GM18508 (cell line): ENCODE data around the gene LGI4.
"Not testable (repeated sequence)": the region's sequence is repeated elsewhere in the genome, so short reads cannot be mapped to it uniquely, and the experiment has no call there.

ENCODE experiments used
- ATAC-seq: cut with Tn5 transposase; IDR thresholded peaks from one replicate; pipeline ENCODE4 v1.9.1; 2021; ENCODE audit warnings: moderate number of reproducible peaks; ENCODE audit not compliant: insufficient read depth, unreplicated experiment

LGI4 gene

DNA sequence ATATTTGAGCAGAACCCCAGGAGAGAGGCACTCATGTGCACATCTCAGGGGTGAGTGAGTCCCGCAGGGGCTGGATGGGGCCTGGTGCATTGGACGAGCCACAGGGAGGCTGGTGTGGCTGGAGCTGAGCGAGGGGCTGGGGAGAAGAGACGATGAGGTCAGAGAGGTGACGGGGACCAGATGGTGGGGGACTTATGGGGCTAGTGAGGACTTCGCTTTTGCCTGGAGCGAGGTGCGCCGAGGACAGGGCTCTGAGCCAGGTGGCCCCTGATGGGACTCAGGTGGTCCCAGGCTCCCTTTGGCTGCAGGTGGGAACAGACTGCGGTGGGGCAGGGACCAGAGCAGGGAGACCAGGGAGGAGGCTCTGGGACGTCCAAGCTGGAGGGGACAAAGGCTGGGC is 26.1 kb downstream of the LGI4 start:
- no peak for ATAC-seq

DNA sequence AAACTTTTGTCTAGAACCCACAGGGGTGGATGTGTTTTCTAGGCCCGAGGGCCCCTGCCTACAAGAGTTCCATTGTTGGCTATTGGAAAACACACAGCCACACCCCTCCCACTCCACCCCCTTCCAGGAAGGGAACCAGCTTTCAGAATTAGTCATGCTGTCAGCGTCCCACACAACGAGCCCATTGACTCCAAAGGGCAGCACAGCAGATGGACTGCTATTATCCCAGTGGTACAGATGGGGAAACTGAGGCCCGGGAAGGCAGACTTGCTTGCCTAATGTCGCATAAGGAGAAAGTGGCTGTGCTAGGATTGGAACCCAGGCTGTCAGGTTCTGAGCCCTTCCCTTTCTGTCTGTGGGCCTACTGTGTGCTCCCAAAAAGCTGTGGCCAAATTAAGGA is 27.3 kb downstream of the LGI4 start:
- ATAC-seq = no peak

DNA sequence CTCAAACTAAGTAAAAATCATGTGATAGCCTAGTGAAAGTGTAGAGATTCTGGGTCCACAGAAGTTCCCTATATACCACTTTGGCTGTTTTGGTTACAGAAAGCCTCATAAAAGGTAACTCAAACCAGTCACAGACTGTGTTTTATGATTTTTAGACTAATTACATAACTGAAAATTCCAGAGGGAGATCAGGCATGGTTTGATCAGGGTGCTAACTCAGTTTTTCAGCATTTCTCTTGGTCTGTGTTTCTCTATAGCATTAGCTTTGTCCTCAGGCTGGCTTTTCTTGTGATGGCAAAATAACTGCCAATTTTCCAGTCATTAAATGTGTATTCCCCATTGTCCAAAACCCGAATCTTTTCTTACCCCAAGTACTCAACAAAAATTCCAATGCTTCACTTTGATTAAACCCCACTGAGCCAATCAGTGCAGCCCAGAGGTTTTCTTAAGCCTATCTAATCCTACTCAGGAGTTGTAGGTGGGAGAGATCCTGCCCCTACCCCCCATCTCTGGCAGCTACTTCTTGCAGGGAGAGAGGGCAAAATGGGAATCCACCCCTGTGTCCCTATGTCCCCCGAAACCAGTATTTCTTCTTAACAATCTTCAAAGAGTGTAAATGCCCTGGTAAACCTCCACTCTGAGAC is 27.8 kb downstream of the LGI4 start:
- no peak for ATAC-seq

DNA sequence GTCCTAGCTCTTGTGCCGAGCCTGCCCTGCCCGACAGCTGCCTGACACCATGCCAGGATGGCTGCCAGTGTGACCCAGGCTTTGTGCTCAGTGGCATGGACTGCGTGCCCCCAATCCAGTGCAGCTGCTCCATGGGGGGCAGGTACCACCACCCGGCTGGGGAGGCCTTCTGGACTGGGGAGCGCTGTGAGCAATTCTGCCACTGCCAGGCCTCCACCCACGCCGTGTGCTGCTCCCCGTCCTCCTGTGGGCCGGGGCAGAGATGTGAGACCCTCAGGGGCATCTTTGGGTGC is 28.6 kb downstream of the LGI4 start:
- no peak for ATAC-seq

- ATAC-seq = no peak
These were observed 29.2 kb downstream of the LGI4 start for GRCh38 chr19:35105411-35106290.

GRCh38 chr19:35105047-35105410 is 29.8 kb downstream of the LGI4 start:
- no peak for ATAC-seq

GRCh38 chr19:35104361-35104760 is 30.5 kb downstream of the LGI4 start:
- no peak for ATAC-seq

DNA sequence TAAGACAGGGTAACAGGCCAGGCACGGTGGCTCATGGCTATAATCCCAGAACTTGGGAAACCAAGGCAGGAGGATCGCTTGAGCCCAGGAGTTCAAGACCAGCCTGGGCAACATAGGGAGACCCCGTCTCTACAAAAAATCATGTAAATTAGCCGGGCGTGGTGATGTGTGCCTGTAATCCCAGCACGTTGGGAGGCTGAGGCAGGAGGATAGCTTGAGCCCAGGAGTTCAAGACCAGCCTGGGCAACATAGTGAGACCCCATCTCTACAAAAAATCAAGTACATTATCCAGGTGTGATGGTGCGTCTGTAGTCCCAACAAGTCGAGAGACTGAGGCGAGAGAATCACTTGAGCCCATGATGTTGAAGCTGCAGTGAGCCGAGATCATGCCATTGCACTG is 31.2 kb downstream of the LGI4 start:
- not testable (repeated sequence) for ATAC-seq

DNA sequence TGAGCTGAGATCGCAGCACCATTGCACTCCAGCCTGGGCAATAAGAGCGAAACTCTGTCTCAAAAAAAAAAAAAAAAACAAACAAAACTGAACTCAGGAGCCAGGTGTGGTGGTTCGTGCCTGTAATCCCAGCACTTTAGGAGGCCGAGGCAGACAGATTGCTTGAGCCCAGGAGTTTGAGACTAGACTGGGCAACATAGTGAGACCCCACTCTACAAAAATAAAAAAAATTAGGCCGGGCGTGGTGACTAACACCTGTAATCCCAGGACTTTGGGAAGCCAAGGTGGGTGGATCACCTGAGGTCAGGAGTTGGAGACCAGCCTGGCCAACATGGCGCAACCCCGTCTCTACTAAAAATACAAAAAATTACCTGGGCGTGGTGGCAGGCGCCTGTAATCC is 32.9 kb downstream of the LGI4 start:
- not testable (repeated sequence) for ATAC-seq

DNA sequence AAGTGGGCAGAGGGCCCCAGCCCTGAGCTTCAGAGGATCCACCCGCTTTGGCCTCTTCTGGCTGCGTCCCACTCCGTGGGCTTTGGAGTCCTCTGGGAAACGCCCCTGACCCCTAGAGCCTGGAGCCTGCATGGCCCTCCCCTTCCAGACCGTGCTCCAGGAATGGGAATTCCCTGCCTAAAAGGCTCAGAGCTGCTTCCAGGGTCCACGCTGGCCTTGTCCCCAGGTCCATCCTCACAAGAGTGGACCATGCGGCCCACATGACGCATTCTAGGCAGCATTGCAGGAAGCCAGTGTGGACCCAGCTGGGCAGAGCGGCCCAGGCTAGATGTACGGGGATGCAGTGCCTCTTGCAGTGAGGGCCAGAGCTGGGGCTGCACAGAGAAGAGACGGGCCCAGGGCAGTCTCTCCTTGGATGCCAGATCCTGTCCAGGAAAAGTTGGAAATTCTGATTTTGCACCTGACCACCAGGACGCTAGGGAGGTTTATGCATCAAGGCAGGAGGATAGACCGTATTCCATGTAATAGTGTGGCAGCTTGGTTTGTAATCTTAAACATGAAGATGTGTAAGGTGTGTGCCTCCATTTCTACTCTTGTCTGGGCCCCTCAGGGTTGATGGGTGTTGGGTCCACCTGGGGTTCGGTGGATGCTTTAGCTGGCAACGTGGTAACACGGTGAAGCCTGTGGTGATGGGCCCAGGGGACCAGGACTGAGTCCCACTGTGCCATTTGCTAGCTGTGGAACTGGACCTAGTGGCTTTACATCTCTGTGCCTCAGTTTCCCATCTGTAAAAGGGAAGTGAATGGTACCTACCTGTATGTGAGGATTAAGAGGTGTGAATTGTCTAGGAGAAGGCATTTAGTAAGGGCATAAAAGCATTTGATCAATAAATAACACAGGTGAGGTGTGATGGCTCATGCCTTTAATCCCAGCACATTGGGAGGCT is 34.0 kb downstream of the LGI4 start:
- no peak for ATAC-seq

GRCh38 chr19:35099897-35100275 is 35.0 kb downstream of the LGI4 start:
- no peak for ATAC-seq

GRCh38 chr19:35099155-35099896 is 35.5 kb downstream of the LGI4 start:
- no peak for ATAC-seq

GRCh38 chr19:35098413-35099049 is 36.3 kb downstream of the LGI4 start:
- ATAC-seq = no peak

- ATAC-seq = no peak
These were observed 39.0 kb downstream of the LGI4 start for GRCh38 chr19:35095667-35096368.

DNA sequence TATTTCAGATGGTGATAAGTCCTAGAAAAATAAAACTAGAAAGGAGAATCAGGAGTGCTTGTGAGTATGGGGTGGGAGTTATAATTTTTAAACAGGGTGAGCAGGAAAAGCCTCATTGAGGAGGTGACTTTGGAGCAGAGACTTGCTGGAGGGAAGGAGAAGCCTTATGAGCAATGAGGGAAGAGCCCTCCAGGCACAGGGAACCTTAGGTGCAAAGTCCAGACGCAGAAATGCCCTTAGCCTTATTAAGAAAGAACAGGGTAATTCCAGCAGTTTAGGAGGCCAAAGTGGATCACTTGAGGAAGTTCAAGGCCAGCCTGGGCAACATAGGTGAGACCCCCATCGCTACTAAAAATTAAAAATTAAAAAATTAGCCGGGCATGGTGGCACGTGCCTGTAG is 40.2 kb downstream of the LGI4 start:
- ATAC-seq = no peak

GRCh38 chr19:35093941-35094647 is 40.8 kb downstream of the LGI4 start:
- ATAC-seq = no peak

DNA sequence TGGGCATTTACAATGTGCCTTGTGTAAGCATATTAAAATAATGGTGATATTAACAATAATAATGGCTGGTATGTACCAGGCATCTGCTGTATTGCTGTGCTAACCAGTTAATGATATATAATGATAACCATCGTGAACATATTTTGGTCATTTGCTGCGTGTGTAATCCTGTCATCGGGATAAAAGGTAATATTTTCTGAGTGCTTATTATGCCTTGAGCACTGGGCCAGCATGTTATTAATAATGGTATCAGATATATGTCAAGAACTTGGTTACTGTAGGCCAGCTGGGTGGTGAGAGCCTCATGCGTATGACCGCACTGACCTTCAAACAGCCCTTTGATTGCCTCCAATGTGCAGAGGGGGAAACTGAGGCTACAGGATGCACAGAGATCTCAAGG is 41.4 kb downstream of the LGI4 start:
- no peak for ATAC-seq

DNA sequence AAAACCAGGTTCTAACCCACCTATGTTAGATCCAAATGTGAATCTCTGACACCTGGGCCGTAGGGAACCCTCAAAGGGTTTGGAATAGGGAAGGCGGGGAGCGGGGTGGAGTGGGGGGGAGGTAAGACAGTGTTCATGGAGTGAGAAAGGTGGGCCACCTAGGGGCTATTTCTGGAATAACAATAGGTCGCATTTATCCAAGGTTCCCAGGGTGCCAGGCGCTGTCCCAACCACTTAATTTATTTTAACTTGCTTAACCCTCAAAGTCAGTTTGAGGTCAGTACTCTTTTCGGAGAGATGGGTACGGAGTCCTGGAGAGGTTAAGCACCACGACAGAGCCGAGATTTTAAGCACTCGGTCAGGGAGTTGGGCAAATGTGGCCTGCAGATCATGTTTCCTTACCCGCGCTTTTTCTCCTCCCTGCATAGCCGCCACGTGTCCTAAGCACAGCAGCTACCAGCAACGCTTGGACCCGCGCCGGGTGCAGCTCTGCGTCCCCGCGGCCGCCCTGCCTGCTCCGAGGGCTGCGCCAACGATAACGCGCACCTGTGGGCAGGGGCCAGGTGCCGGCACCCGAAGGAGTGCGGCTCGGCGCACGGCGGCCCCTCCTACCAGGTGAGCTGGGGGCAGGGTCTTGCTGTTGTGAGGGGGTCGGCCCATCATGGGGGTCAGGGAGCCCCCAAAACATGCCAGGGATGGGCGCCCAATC is 44.2 kb downstream of the LGI4 start:
- no peak for ATAC-seq
